ENCODE results near the gene ANKRD27.
A peak's percentile ranks its signal among the peaks of the same experiment; 100 is the strongest.

ANKRD27 gene

GRCh38 chr19:32680986-32681385, 6.0 kb upstream of the ANKRD27 start:
- no peak for TF ChIP-seq CTCF (IDR thresholded peaks at IDR 0.05; ENCODE audit: low read depth, low read length)
- DNase-seq (ENCODE audit: extremely low read depth, low read depth): no peak

- TF ChIP-seq CTCF (IDR thresholded peaks at IDR 0.05; ENCODE audit: low read depth, low read length): no peak
- no peak for DNase-seq (ENCODE audit: extremely low read depth, low read depth)
Measured at GRCh38 chr19:32677657-32678056, 2.7 kb upstream of the ANKRD27 start.

- no peak for DNase-seq (ENCODE audit: extremely low read depth, low read depth)
- no peak for TF ChIP-seq CTCF (IDR thresholded peaks at IDR 0.05; ENCODE audit: low read depth, low read length)
Measured at GRCh38 chr19:32676895-32677359, 1.9 kb upstream of the ANKRD27 start.

- no peak for TF ChIP-seq CTCF (IDR thresholded peaks at IDR 0.05; ENCODE audit: low read depth, low read length)
- no peak for DNase-seq (ENCODE audit: extremely low read depth, low read depth)
Measured at GRCh38 chr19:32676186-32676894, 1.4 kb upstream of the ANKRD27 start.

- peak; percentile 29 for DNase-seq (ENCODE audit: extremely low read depth, low read depth)
- TF ChIP-seq CTCF (IDR thresholded peaks at IDR 0.05; ENCODE audit: low read depth, low read length): no peak
Measured at GRCh38 chr19:32675720-32676185, 773 bp upstream of the ANKRD27 start, which contains the start of gene RGS9BP. TSS of gene RGS9BP (plus strand) at chr19:32675848. CDS start at chr19:32676264, 416 bp downstream.

GRCh38 chr19:32674153-32674930, 638 bp downstream of the ANKRD27 start:
- DNase-seq (ENCODE audit: extremely low read depth, low read depth): no peak
- no peak for TF ChIP-seq CTCF (IDR thresholded peaks at IDR 0.05; ENCODE audit: low read depth, low read length)

- DNase-seq (ENCODE audit: extremely low read depth, low read depth): no peak
- no peak for TF ChIP-seq CTCF (IDR thresholded peaks at IDR 0.05; ENCODE audit: low read depth, low read length)
Measured at GRCh38 chr19:32673573-32673972, 1.4 kb downstream of the ANKRD27 start.
